Measurements from ENCODE around the gene VPS37B. TPM values are rescaled to one million over a fixed set of nuclear protein-coding genes. Genes with fewer than 3 reads are reported as not detected.

VPS37B gene
- total and polyA plus RNA-seq, 2 donors (not counting 3 experiments of a cell fraction or from before 2014, with no cell fraction given): 39.5 to 45.9 TPM

DNA sequence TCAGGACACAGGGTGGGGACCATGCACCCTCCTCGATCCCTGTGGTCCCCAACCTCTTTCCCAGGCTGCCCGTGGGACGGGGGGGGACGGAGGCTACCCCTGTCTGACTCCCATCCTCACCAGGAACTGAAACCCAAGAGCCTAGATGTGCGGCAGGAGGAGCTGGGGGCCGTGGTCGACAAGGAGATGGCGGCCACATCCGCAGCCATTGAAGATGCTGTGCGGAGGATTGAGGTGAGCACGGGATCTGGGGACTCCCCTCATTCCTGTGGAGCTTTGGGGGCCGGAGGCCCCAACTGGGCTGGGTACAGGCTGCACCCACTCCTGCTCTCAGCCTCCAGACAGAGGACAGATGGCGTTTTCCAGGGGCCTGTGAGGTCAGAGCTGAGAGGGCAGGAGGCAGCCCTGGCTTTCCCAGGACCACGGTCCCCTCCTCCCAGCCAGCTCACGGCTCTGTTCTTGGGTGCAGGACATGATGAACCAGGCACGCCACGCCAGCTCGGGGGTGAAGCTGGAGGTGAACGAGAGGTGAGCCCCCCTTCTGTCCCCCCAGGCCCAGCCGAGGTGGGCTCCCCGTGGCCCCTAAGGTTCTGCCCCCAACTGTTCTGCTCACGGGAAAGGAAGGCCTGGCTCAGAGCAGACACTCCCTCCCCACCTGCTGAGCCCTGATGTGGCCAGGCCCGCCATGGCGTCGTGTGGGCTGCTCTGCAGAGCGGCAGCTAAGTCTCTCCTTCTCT lies 36.5 kb downstream of the VPS37B start:
- FAIRE-seq (no peak), DNase-seq (ENCODE audit: low read depth, low spot score) (no peak)
- peaks cover 10 to 61% of the 10 kb centered on the region in 2 experiments for H3K36me3 ChIP-seq (ENCODE audit: control insufficient read depth in 2 of 2, extremely low read depth in 1 of 2, insufficient read depth in 2 of 2, low read length in 2 of 2)
- no peaks in the 10 kb centered on the region for H4K20me1 ChIP-seq (replicated peaks; ENCODE audit: control insufficient read depth, extremely low read depth, insufficient read depth, low read length)
- no peak overlapping the region for H3K9ac ChIP-seq (replicated peaks; ENCODE audit: extremely low read depth, insufficient read depth, low read length)
- no peaks in the 10 kb centered on the region for H3K27me3 ChIP-seq (ENCODE audit: control insufficient read depth in 2 of 2, insufficient read depth in 2 of 2, low read length in 2 of 2)
- no peak overlapping the region for H2AFZ ChIP-seq (ENCODE audit: low read depth, low read length)
- ChIA-PET POLR2A (no interaction called here), CTCF (interaction anchor here (0.6 to 10.5 kb wide), 11 partner anchors 8 to 379 kb away, joined by 3 to 200 read pairs (median 4); partner anchors contain the start of genes HIP1R and OGFOD2)
- H3K27ac ChIP-seq (ENCODE audit: insufficient read depth, low read depth, low read length): no peak overlapping the region
- H3K9me1 ChIP-seq (replicated peaks; ENCODE audit: control insufficient read depth, extremely low read depth, insufficient read depth, low read length): no peaks in the 10 kb centered on the region
- intact Hi-C loops (cut with micrococcal nuclease) (loop anchor here (1.0 kb wide), 2 partner anchors 66 to 93 kb away; no protein-coding TSS in a partner anchor), dilution Hi-C loops (cut with MboI; ENCODE audit: extremely low pct_ligation_motif_present, low sequenced_read_pairs) (no loop called here)
- no peaks in the 10 kb centered on the region for H3K4me1 ChIP-seq (ENCODE audit: control insufficient read depth, extremely low read depth, insufficient read depth, low read length)
- BruUV-seq (replicated peaks): no TSS peak
- H3K4me2 ChIP-seq (ENCODE audit: insufficient read depth, low read length): no peak overlapping the region
- TF ChIP-seq GATA2 (IDR thresholded peaks at IDR 0.05; ENCODE audit: insufficient read depth, insufficient read length, low read depth, low read length) (no peak), FOS (IDR thresholded peaks at IDR 0.05; ENCODE audit: borderline replicate concordance, insufficient read depth, low read length) (no peak), EZH2 (IDR thresholded peaks at IDR 0.05; ENCODE audit: borderline replicate concordance, low read depth, low read length, severe bottlenecking) (no peak), JUN (IDR thresholded peaks at IDR 0.05; ENCODE audit: borderline replicate concordance, insufficient read depth, insufficient read length, low read depth) (no peak), POLR2AphosphoS5 (IDR thresholded peaks at IDR 0.05; ENCODE audit: insufficient read depth, low read depth, low read length) (no peak), MYC (IDR thresholded peaks at IDR 0.05; ENCODE audit: low read depth, low read length) (no peak)
- TF ChIP-seq, protein P1, sequence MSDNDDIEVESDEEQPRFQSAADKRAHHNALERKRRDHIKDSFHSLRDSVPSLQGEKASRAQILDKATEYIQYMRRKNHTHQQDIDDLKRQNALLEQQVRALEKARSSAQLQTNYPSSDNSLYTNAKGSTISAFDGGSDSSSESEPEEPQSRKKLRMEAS (IDR thresholded peaks at IDR 0.05; ENCODE audit: insufficient read depth, insufficient read length): no peak
- H3K79me2 ChIP-seq (ENCODE audit: control insufficient read depth, insufficient read depth, low read length): no peaks in the 10 kb centered on the region
- no peak overlapping the region for H3K4me3 ChIP-seq (replicated peaks in 1 of 3; ENCODE audit: insufficient read depth in 1 of 3, low read depth in 1 of 3, low read length in 3 of 3)
- no peaks in the 10 kb centered on the region for H3K9me3 ChIP-seq (replicated peaks; ENCODE audit: control insufficient read depth, insufficient read depth, low read length)
